IMR-90 (cell line): Measurements from ENCODE around the gene SRP54.

Experiments
- BHLHE40 ChIP-seq: fragments of 150-350 bp; IDR thresholded peaks from 2 replicates; pipeline ENCODE4 v1.6.1; 2016; ENCODE audit warnings: mild to moderate bottlenecking, low read depth, low read length
- CEBPB ChIP-seq: IDR thresholded peaks from 2 replicates; pipeline ENCODE4 v1.6.1; 2012; ENCODE audit warnings: low read depth, low read length, improper control_type of control experiment
- CTCF ChIP-seq: conservative IDR thresholded peaks from 2 replicates; pipeline ENCODE4 v1.5.1; 2012; ENCODE audit warnings: mild to moderate bottlenecking, low read depth, low read length, improper control_type of control experiment
- ELK1 ChIP-seq: fragments of 150-350 bp; IDR thresholded peaks from 2 replicates; pipeline ENCODE4 v1.6.1; 2016; ENCODE audit warnings: low read depth, mild to moderate bottlenecking, low read length, moderate library complexity, borderline replicate concordance
- FOS ChIP-seq: fragments of 150-350 bp; IDR thresholded peaks from 2 replicates; pipeline ENCODE4 v1.6.1; 2016; ENCODE audit warnings: low read depth, low read length
- MAFK ChIP-seq: IDR thresholded peaks from 2 replicates; pipeline ENCODE4 v1.6.1; 2012; ENCODE audit warnings: low read depth, low read length, improper control_type of control experiment
- MAZ ChIP-seq: IDR thresholded peaks from 2 replicates; pipeline ENCODE4 v1.6.1; 2012; ENCODE audit warnings: low read depth, mild to moderate bottlenecking, low read length, improper control_type of control experiment, moderate library complexity, borderline replicate concordance
- MXI1 ChIP-seq: IDR thresholded peaks from 2 replicates; pipeline ENCODE4 v1.6.1; 2012; ENCODE audit warnings: low read depth, mild to moderate bottlenecking, low read length, moderate library complexity, borderline replicate concordance
- NFE2L2 ChIP-seq: fragments of 150-350 bp; IDR thresholded peaks from 2 replicates; pipeline ENCODE4 v1.6.1; 2016; ENCODE audit warnings: low read depth, mild to moderate bottlenecking, low read length
- POLR2A ChIP-seq: IDR thresholded peaks from 2 replicates; pipeline ENCODE4 v1.6.1; 2012; ENCODE audit warnings: mild to moderate bottlenecking, low read depth, low read length
- RAD21 ChIP-seq: IDR thresholded peaks from 2 replicates; pipeline ENCODE4 v1.6.1; 2012; ENCODE audit warnings: low read length, improper control_type of control experiment
- RFX5 ChIP-seq: IDR thresholded peaks from 2 replicates; pipeline ENCODE4 v1.8.0; 2012; ENCODE audit warnings: low read depth, mild to moderate bottlenecking, low read length, moderate library complexity
- USF2 ChIP-seq: fragments of 150-350 bp; IDR thresholded peaks from 2 replicates; pipeline ENCODE4 v1.6.1; 2017; ENCODE audit warnings: mild to moderate bottlenecking, antibody characterized with exemption, low read length, low read depth

- TF ChIP-seq RFX5 (no peak), CTCF (no peak), ELK1 (no peak), POLR2A (no peak), MAFK (no peak), CEBPB (no peak), USF2 (no peak), FOS (no peak), MAZ (no peak), BHLHE40 (no peak), RAD21 (no peak), MXI1 (no peak), NFE2L2 (no peak)
Observed at GRCh38 chr14:35020713-35021112, 37.9 kb downstream of the SRP54 start.
